Neural cell (in vitro differentiated cells): Measurements from ENCODE around the gene POLE. TPM values are rescaled to one million over a fixed set of nuclear protein-coding genes. Genes with fewer than 3 reads are reported as not detected.

Experiments
- H2AFZ ChIP-seq: fragments of 200-600, 300-800 bp; sonication (generic), shearing (Covaris generic); 2 replicates; pipeline ENCODE4 v1.6.0; 2014; ENCODE audit warnings: low read depth, mild to moderate bottlenecking, antibody characterized with exemption, low read length, moderate library complexity
- H3F3A ChIP-seq: fragments of 200-600 bp; shearing (Covaris generic); 2 replicates; pipeline ENCODE4 v1.6.1; 2016; ENCODE audit warnings: mild to moderate bottlenecking, moderate library complexity, mixed read lengths, antibody characterized with exemption, low read length; ENCODE audit not compliant: insufficient read depth, poor library complexity, severe bottlenecking
- H3K27ac ChIP-seq: fragments of 200-600, 300-800 bp; sonication (generic), shearing (Covaris generic); 2 replicates; pipeline ENCODE4 v1.5.1; 2014; ENCODE audit warnings: mild to moderate bottlenecking, low read length, moderate library complexity
- H3K27me3 ChIP-seq: fragments of 300-800, 200-600 bp; sonication (generic), shearing (Covaris generic); 2 replicates; pipeline ENCODE4 v1.6.0; 2014; ENCODE audit warnings: mild to moderate bottlenecking, low read depth, low read length, moderate library complexity; ENCODE audit not compliant: insufficient read depth
- H3K36me3 ChIP-seq: fragments of 300-800, 200-600 bp; sonication (generic), shearing (Covaris generic); 2 replicates; pipeline ENCODE4 v1.5.1; 2014; ENCODE audit warnings: mild to moderate bottlenecking, antibody characterized with exemption, low read length, moderate library complexity; ENCODE audit not compliant: insufficient read depth
- H3K4me2 ChIP-seq: fragments of 300-800, 200-600 bp; sonication (generic), shearing (Covaris generic); 2 replicates; pipeline ENCODE4 v1.6.0; 2014; ENCODE audit warnings: mild to moderate bottlenecking, low read length
- H3K4me3 ChIP-seq: fragments of 300-800, 200-600 bp; sonication (generic), shearing (Covaris generic); 2 replicates; pipeline ENCODE4 v1.5.1; 2014; ENCODE audit warnings: mild to moderate bottlenecking, low read length, moderate library complexity
- H3K79me2 ChIP-seq: fragments of 200-600 bp; shearing (Covaris generic); replicated peaks from 2 replicates; pipeline ENCODE4 v1.6.0; 2014; ENCODE audit warnings: mild to moderate bottlenecking, low read length, moderate library complexity; ENCODE audit not compliant: insufficient read depth
- H3K9ac ChIP-seq: fragments of 300-800, 200-600 bp; sonication (generic), shearing (Covaris generic); 2 replicates; pipeline ENCODE4 v1.6.1; 2016; ENCODE audit warnings: mild to moderate bottlenecking, low read length, mixed read lengths
- H3K9me2 ChIP-seq: fragments of 200-600 bp; shearing (Covaris generic); 2 replicates; pipeline ENCODE4 v1.6.1; 2016; ENCODE audit warnings: mild to moderate bottlenecking, low read length, mixed read lengths; ENCODE audit not compliant: insufficient read depth
- H3K9me3 ChIP-seq: fragments of 200-600, 300-800 bp; sonication (generic), shearing (Covaris generic); 2 replicates; pipeline ENCODE4 v1.6.1; 2016; ENCODE audit warnings: mild to moderate bottlenecking, mixed run types, low read length, moderate library complexity, mixed read lengths
- H4K20me1 ChIP-seq: fragments of 200-600 bp; shearing (Covaris generic); 2 replicates; pipeline ENCODE4 v1.6.1; 2016; ENCODE audit warnings: mild to moderate bottlenecking, mixed run types; ENCODE audit not compliant: insufficient read depth
- EP300 ChIP-seq: fragments of 450-650 bp; conservative IDR thresholded peaks from 2 replicates; pipeline ENCODE4 v1.6.1; 2014; ENCODE audit warnings: antibody characterized with exemption, mild to moderate bottlenecking, moderate library complexity; ENCODE audit not compliant: poor library complexity, severe bottlenecking
- EZH2 ChIP-seq: fragments of 200-600, 300-800 bp; shearing (Covaris generic), sonication (generic); IDR thresholded peaks from 2 replicates; pipeline ENCODE4 v1.6.1; 2014; ENCODE audit warnings: antibody characterized with exemption, low read length, borderline replicate concordance, mild to moderate bottlenecking; ENCODE audit not compliant: insufficient read depth, poor library complexity, severe bottlenecking
- MXI1 ChIP-seq: fragments of 450-650 bp; conservative IDR thresholded peaks from 2 replicates; pipeline ENCODE4 v1.6.1; 2014; ENCODE audit warnings: antibody characterized with exemption, mild to moderate bottlenecking; ENCODE audit not compliant: poor library complexity, severe bottlenecking
- POLR2AphosphoS5 ChIP-seq: IDR thresholded peaks from 2 replicates; pipeline ENCODE4 v1.6.1; 2012
- RAD21 ChIP-seq: fragments of 450-650 bp; conservative IDR thresholded peaks from 2 replicates; pipeline ENCODE4 v1.6.1; 2014; ENCODE audit warnings: antibody characterized with exemption, mild to moderate bottlenecking, moderate library complexity
- SMC3 ChIP-seq: fragments of 450-650 bp; conservative IDR thresholded peaks from 2 replicates; pipeline ENCODE4 v1.6.1; 2014; ENCODE audit warnings: antibody characterized with exemption, mild to moderate bottlenecking, moderate library complexity; ENCODE audit not compliant: poor library complexity
- TAF1 ChIP-seq: IDR thresholded peaks from 2 replicates; pipeline ENCODE4 v1.6.1; 2012; ENCODE audit warnings: low read depth
- polyA plus RNA-seq: library from polyadenylated mRNA; depleted of rRNA; stranded (reverse); fragments of >200 nt; gene quantifications from 2 replicates; pipeline ENCODE4 v1.2.3, GENCODE V29; 2014
- TF ChIP-seq, protein P1 (sequence below): fragments of 450-650 bp; IDR thresholded peaks from 2 replicates; pipeline ENCODE4 v1.5.1; 2014; ENCODE audit warnings: antibody characterized with exemption, mild to moderate bottlenecking, moderate library complexity; ENCODE audit not compliant: poor library complexity, severe bottlenecking
- TF ChIP-seq, protein P2 (sequence below): IDR thresholded peaks from 2 replicates; pipeline ENCODE4 v1.6.1; 2012; ENCODE audit warnings: borderline replicate concordance

POLE gene
- polyA plus RNA-seq, 1 donor from 2014 or later: 8.5 TPM

DNA sequence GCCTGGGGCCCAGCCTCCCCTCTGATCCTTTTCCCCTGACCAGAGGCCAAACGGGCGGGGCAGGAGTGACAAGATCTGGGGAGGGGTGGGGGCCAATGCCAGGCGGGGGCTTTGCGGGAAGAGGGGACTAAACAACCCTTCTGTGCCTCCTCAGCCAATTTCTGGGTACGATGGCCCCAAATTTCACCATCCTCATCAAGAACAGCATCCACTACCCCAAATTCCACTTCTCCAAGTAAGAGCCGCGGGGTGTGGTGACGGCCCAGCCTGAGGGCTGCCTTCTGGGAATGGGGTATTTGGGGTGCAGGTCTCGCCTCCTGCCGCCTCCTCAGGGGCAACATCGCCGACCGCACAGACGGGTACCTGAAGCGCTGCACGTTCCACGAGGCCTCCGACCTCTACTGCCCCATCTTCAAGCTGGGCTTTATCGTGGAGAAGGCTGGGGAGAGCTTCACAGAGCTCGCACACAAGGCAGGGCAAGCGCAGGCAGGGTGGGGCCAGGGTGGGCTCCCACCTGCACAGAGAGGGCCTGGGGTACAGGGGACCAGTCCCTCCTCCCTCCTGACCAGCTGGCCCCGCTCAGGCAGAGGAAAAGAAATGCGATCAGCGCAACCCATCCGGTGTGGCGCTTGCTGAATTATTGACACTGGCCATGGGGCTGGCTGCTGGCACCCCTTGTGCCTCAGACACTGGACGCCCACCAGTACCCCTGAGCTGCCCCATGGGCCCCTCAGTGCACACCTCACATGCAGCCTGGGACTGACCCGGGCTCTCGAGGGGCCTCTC, 66.8 kb downstream of the POLE start:
- TF ChIP-seq MXI1: no peak
- no peak for TF ChIP-seq POLR2AphosphoS5
- no peak for TF ChIP-seq EZH2
- TF ChIP-seq TAF1: no peak
- TF ChIP-seq SMC3: no peak
- TF ChIP-seq RAD21: no peak
- TF ChIP-seq, protein P1, sequence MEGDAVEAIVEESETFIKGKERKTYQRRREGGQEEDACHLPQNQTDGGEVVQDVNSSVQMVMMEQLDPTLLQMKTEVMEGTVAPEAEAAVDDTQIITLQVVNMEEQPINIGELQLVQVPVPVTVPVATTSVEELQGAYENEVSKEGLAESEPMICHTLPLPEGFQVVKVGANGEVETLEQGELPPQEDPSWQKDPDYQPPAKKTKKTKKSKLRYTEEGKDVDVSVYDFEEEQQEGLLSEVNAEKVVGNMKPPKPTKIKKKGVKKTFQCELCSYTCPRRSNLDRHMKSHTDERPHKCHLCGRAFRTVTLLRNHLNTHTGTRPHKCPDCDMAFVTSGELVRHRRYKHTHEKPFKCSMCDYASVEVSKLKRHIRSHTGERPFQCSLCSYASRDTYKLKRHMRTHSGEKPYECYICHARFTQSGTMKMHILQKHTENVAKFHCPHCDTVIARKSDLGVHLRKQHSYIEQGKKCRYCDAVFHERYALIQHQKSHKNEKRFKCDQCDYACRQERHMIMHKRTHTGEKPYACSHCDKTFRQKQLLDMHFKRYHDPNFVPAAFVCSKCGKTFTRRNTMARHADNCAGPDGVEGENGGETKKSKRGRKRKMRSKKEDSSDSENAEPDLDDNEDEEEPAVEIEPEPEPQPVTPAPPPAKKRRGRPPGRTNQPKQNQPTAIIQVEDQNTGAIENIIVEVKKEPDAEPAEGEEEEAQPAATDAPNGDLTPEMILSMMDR: no peak
- TF ChIP-seq EP300: no peak
- TF ChIP-seq, protein P2, sequence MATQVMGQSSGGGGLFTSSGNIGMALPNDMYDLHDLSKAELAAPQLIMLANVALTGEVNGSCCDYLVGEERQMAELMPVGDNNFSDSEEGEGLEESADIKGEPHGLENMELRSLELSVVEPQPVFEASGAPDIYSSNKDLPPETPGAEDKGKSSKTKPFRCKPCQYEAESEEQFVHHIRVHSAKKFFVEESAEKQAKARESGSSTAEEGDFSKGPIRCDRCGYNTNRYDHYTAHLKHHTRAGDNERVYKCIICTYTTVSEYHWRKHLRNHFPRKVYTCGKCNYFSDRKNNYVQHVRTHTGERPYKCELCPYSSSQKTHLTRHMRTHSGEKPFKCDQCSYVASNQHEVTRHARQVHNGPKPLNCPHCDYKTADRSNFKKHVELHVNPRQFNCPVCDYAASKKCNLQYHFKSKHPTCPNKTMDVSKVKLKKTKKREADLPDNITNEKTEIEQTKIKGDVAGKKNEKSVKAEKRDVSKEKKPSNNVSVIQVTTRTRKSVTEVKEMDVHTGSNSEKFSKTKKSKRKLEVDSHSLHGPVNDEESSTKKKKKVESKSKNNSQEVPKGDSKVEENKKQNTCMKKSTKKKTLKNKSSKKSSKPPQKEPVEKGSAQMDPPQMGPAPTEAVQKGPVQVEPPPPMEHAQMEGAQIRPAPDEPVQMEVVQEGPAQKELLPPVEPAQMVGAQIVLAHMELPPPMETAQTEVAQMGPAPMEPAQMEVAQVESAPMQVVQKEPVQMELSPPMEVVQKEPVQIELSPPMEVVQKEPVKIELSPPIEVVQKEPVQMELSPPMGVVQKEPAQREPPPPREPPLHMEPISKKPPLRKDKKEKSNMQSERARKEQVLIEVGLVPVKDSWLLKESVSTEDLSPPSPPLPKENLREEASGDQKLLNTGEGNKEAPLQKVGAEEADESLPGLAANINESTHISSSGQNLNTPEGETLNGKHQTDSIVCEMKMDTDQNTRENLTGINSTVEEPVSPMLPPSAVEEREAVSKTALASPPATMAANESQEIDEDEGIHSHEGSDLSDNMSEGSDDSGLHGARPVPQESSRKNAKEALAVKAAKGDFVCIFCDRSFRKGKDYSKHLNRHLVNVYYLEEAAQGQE: no peak
- peaks cover 33% of the 10 kb centered on the region for H3K27me3 ChIP-seq
- no peaks in the 10 kb centered on the region for H4K20me1 ChIP-seq
- no peaks in the 10 kb centered on the region for H3K79me2 ChIP-seq
- no peak overlapping the region for H3K27ac ChIP-seq
- H3K9me2 ChIP-seq: no peaks in the 10 kb centered on the region
- H3K4me3 ChIP-seq: no peak overlapping the region
- no peak overlapping the region for H3K4me2 ChIP-seq
- no peak overlapping the region for H3K9ac ChIP-seq
- H3K36me3 ChIP-seq: no peaks in the 10 kb centered on the region
- no peaks in the 10 kb centered on the region for H3F3A ChIP-seq
- no peak overlapping the region for H2AFZ ChIP-seq
- H3K9me3 ChIP-seq: peaks cover 12% of the 10 kb centered on the region

DNA sequence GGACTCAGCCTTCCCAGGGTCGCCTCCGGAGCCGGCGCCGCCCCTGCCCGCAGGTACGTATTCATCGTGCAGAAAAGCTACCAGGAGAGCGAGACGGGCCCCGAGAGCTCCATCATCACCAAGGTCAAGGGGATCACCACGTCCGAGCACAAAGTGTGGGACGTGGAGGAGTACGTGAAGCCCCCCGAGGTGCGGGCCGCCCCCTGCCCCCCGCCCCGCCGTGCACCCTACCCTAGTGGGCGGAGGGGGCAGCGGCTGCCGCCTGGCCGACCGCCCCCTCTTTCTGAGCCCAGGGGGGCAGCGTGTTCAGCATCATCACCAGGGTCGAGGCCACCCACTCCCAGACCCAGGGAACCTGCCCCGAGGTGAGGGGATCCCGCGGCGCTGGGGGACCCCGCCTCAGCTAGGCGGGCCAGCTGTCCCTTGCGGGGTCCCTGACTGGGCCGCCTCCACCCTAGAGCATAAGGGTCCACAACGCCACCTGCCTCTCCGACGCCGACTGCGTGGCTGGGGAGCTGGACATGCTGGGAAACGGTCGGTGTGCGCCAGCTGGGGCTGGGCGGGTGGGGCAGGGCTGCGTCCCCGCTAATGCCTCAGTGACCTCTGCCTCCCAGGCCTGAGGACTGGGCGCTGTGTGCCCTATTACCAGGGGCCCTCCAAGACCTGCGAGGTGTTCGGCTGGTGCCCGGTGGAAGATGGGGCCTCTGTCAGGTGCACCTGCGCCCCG, 67.6 kb downstream of the POLE start:
- no peak overlapping the region for H3K9ac ChIP-seq
- no peak overlapping the region for H3K4me3 ChIP-seq
- H3K9me3 ChIP-seq: peaks cover 12% of the 10 kb centered on the region
- no peak overlapping the region for H2AFZ ChIP-seq
- TF ChIP-seq, protein P2: no peak
- TF ChIP-seq RAD21: no peak
- TF ChIP-seq POLR2AphosphoS5: no peak
- TF ChIP-seq MXI1: no peak
- no peak for TF ChIP-seq EP300
- no peak for TF ChIP-seq EZH2
- TF ChIP-seq, protein P1: no peak
- TF ChIP-seq SMC3: no peak
- TF ChIP-seq TAF1: no peak
- H3K79me2 ChIP-seq: no peaks in the 10 kb centered on the region
- H3K9me2 ChIP-seq: no peaks in the 10 kb centered on the region
- H3K27me3 ChIP-seq: peaks cover 36% of the 10 kb centered on the region
- H3F3A ChIP-seq: no peaks in the 10 kb centered on the region
- no peaks in the 10 kb centered on the region for H4K20me1 ChIP-seq
- no peak overlapping the region for H3K27ac ChIP-seq
- H3K36me3 ChIP-seq: no peaks in the 10 kb centered on the region
- no peak overlapping the region for H3K4me2 ChIP-seq
